Neural progenitor cell (in vitro differentiated cells): ENCODE data around the gene UBC. TPM values are rescaled to one million over a fixed set of nuclear protein-coding genes. Genes with fewer than 3 reads are reported as not detected.

Source experiments
- DNase-seq: peaks from one replicate; pipeline ENCODE4 v3.0.0-alpha.2; 2016; ENCODE audit warnings: low spot score
- H2AFZ ChIP-seq: fragments of 200-600 bp; sonication (generic); replicated peaks from 2 replicates; pipeline ENCODE4 v1.6.1; 2016; ENCODE audit warnings: antibody characterized with exemption
- H3F3A ChIP-seq: fragments of 200-600 bp; sonication (generic); 2 replicates; pipeline ENCODE4 v1.6.1; 2016; ENCODE audit warnings: antibody characterized with exemption, low read depth
- H3K27ac ChIP-seq: fragments of 200-600 bp; sonication (generic); 2 replicates; pipeline ENCODE4 v1.5.1; 2016; ENCODE audit warnings: mild to moderate bottlenecking
- H3K27me3 ChIP-seq: fragments of 200-600 bp; sonication (generic); 2 replicates; pipeline ENCODE4 v1.6.1; 2016; ENCODE audit warnings: mild to moderate bottlenecking, moderate library complexity
- H3K36me3 ChIP-seq: fragments of 200-600 bp; sonication (generic); 2 replicates; pipeline ENCODE4 v1.5.1; 2016
- H3K4me1 ChIP-seq: fragments of 200-600 bp; sonication (generic); 2 replicates; pipeline ENCODE4 v1.6.1; 2016; ENCODE audit warnings: mixed run types
- H3K4me2 ChIP-seq: fragments of 200-600 bp; sonication (generic); 2 replicates; pipeline ENCODE4 v1.6.1; 2016
- H3K4me3 ChIP-seq: fragments of 200-600 bp; sonication (generic); 2 replicates; pipeline ENCODE4 v1.5.1; 2016
- H3K79me2 ChIP-seq: fragments of 200-600 bp; sonication (generic); 2 replicates; pipeline ENCODE4 v1.6.1; 2016; ENCODE audit warnings: low read depth
- H3K9ac ChIP-seq: fragments of 200-600 bp; sonication (generic); 2 replicates; pipeline ENCODE4 v1.6.1; 2016
- H3K9me3 ChIP-seq: fragments of 200-600 bp; sonication (generic); 2 replicates; pipeline ENCODE4 v1.5.1; 2016; ENCODE audit warnings: low read depth
- H4K20me1 ChIP-seq: fragments of 200-600 bp; sonication (generic); 2 replicates; pipeline ENCODE4 v1.6.1; 2016; ENCODE audit warnings: low read depth
- H3K27ac Mint-ChIP-seq: 3 replicates; pipeline ENCODE4 v1.8.0; 2021; ENCODE audit warnings: mixed read lengths
- H3K27me3 Mint-ChIP-seq: 2 replicates; pipeline ENCODE4 v1.8.0; 2022; ENCODE audit warnings: low read depth, mild to moderate bottlenecking, inconsistent platforms, moderate library complexity, mixed read lengths; ENCODE audit not compliant: insufficient read depth
- H3K36me3 Mint-ChIP-seq: 3 replicates; pipeline ENCODE4 v1.8.0; 2021; ENCODE audit warnings: mixed read lengths
- H3K4me1 Mint-ChIP-seq: 3 replicates; pipeline ENCODE4 v1.8.0; 2021; ENCODE audit warnings: mixed read lengths
- H3K4me3 Mint-ChIP-seq: 3 replicates; pipeline ENCODE4 v1.8.0; 2021; ENCODE audit warnings: mild to moderate bottlenecking, moderate library complexity, mixed read lengths
- H3K9me3 Mint-ChIP-seq: 3 replicates; pipeline ENCODE4 v1.8.0; 2020; ENCODE audit warnings: mixed read lengths
- CTCF ChIP-seq: fragments of 200-600 bp; sonication (generic); IDR thresholded peaks from 2 replicates; pipeline ENCODE4 v1.5.1; 2017; ENCODE audit warnings: antibody characterized with exemption, mild to moderate bottlenecking
- EZH2 ChIP-seq: fragments of 200-600 bp; sonication (generic); IDR thresholded peaks from 2 replicates; pipeline ENCODE4 v1.6.1; 2017; ENCODE audit warnings: antibody characterized with exemption, mild to moderate bottlenecking, moderate library complexity
- EZH2phosphoT487 ChIP-seq: fragments of 200-600 bp; sonication (generic); IDR thresholded peaks from 2 replicates; pipeline ENCODE4 v1.6.1; 2017; ENCODE audit warnings: antibody characterized with exemption
- total RNA-seq: library from RNA; depleted of rRNA; stranded (reverse); fragments of >200 nt; gene quantifications from 2 replicates; pipeline ENCODE4 v1.2.3, GENCODE V29; 2015; ENCODE audit warnings: low replicate concordance

UBC gene
- total RNA-seq, 1 donor from 2014 or later = 857 TPM

DNA sequence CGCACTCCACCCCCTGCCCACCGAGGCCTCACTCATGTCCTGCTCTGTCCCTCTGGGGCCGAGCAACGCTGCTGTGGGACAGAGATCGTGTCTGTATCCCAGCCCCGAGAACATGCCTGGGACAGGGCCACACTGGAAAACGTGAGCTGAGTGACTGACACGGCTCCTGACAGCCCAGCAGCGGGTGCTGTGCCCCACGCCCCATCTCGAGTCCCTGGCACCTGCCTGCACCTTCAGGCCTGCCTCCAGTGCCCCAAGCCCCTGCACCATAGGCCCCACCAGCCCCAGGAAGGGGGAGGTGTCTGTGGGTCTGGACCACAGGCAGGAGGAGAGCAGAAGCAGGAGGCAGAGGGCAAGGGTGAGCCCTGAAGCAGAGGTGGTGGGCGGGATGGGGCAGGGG lies 34.6 kb upstream of the UBC start:
- Mint-ChIP-seq H3K27me3 (no peaks in the 10 kb centered on the region), H3K9me3 (no peaks in the 10 kb centered on the region), H3K4me3 (no peak overlapping the region), H3K4me1 (peaks cover 2% of the 10 kb centered on the region), H3K36me3 (peaks cover 10% of the 10 kb centered on the region), H3K27ac (peak overlapping the region; percentile 11)
- no peaks in the 10 kb centered on the region for H3K4me1 ChIP-seq
- H4K20me1 ChIP-seq = no peaks in the 10 kb centered on the region
- DNase-seq = no peak
- H3K27ac ChIP-seq = no peak overlapping the region
- no peaks in the 10 kb centered on the region for H3K9me3 ChIP-seq
- H3K36me3 ChIP-seq = no peaks in the 10 kb centered on the region
- no peak overlapping the region for H2AFZ ChIP-seq
- no peak overlapping the region for H3K4me3 ChIP-seq
- H3F3A ChIP-seq = no peaks in the 10 kb centered on the region
- H3K9ac ChIP-seq = no peak overlapping the region
- TF ChIP-seq CTCF (no peak), EZH2 (no peak), EZH2phosphoT487 (no peak)
- no peaks in the 10 kb centered on the region for H3K79me2 ChIP-seq
- no peak overlapping the region for H3K4me2 ChIP-seq
- no peaks in the 10 kb centered on the region for H3K27me3 ChIP-seq

DNA sequence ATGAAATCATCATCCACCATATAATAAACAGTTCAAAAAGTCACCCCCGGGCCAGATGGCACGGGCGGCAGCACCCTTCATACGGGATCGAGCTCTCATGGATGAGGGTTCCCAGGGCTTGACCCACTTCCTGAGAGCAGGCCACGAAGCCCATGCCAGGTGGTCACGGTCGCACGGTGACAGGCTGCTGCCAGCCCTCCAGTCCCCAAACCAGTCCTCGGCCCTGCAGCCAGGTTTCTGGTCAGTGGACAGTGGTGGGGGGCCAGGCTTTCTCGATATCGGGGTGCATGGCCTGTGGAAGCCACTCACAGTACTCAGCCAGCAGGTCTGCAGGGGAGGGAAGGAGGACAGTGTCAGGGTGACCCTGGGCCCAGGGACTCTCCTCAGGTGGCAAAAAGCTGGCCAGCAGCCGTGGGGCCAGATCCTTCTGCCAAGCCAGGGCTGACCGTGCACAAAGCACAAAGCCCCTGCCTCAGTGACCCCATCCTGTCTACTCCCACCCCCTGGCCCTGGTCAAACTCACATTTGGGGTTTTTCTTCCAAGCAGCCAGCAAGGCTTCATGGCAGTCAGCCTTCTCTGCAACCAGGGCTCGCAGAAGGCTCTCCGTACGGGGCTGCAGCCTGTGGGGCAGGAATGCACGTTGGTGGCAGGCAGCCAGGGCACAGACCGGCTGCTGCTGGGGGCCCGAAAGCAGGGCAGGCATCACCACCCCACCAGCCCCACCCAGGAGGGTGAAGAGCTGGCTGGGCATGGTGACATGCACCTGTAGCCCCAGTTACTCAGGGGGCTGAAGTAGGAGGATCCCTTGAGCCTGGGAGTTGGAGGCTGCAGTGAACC lies 33.3 kb upstream of the UBC start:
- H3K36me3 Mint-ChIP-seq = peaks cover 11% of the 10 kb centered on the region

DNA sequence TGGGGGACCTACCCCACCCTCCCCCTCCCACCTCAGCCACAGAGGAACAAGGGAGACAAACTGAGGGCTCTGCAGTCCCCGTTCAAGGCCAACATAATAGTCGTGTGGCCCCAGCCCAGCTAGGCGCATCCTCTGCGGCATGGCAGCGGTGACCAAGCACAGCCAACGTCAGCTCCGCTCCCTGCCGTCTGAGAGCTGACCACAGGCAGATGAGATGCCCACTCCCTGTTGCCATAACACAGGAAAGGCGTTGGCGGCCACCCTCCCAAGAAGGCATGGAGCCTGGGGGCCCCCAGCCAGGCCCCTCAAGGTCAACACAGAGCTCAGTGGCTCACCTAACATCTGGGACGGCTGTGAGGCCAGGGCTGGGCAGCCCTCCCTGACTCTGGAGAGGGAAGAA lies 32.6 kb upstream of the UBC start:
- Histone ChIP-seq H3K9me3 (no peaks in the 10 kb centered on the region), H2AFZ (no peak overlapping the region), H3K4me2 (no peak overlapping the region), H3K27ac (no peak overlapping the region), H3K4me1 (no peaks in the 10 kb centered on the region), H3K27me3 (no peaks in the 10 kb centered on the region), H4K20me1 (no peaks in the 10 kb centered on the region), H3K79me2 (no peaks in the 10 kb centered on the region), H3K36me3 (no peaks in the 10 kb centered on the region), H3F3A (peaks cover under 1% of the 10 kb centered on the region), H3K9ac (no peak overlapping the region), H3K4me3 (no peak overlapping the region)
- Mint-ChIP-seq H3K27ac (no peak overlapping the region), H3K9me3 (no peaks in the 10 kb centered on the region), H3K36me3 (peaks cover 11% of the 10 kb centered on the region), H3K4me1 (peaks cover 2% of the 10 kb centered on the region), H3K4me3 (no peak overlapping the region), H3K27me3 (no peaks in the 10 kb centered on the region)
- DNase-seq = no peak
- TF ChIP-seq CTCF (no peak), EZH2 (no peak), EZH2phosphoT487 (no peak)

More for the DNA sequence above, 33.3 kb upstream of the UBC start:
- Histone ChIP-seq H3K27ac (no peak overlapping the region), H3K4me3 (no peak overlapping the region), H3K4me1 (no peaks in the 10 kb centered on the region), H3K79me2 (no peaks in the 10 kb centered on the region), H3K4me2 (no peak overlapping the region), H3K9me3 (no peaks in the 10 kb centered on the region), H3K36me3 (no peaks in the 10 kb centered on the region), H4K20me1 (no peaks in the 10 kb centered on the region), H3K27me3 (no peaks in the 10 kb centered on the region), H2AFZ (no peak overlapping the region), H3K9ac (no peak overlapping the region), H3F3A (no peaks in the 10 kb centered on the region)
- H3K9me3 Mint-ChIP-seq = no peaks in the 10 kb centered on the region
- H3K27me3 Mint-ChIP-seq = no peaks in the 10 kb centered on the region
- TF ChIP-seq CTCF (no peak), EZH2phosphoT487 (no peak), EZH2 (no peak)
- no peak overlapping the region for H3K27ac Mint-ChIP-seq
- no peak overlapping the region for H3K4me3 Mint-ChIP-seq
- H3K4me1 Mint-ChIP-seq = peaks cover 2% of the 10 kb centered on the region
- no peak for DNase-seq
